GM18505 (cell line): ENCODE results near the gene CMTM6.

Experiments
- ATAC-seq: cut with Tn5 transposase; IDR thresholded peaks from one replicate; pipeline ENCODE4 v1.9.1; 2021; ENCODE audit not compliant: unreplicated experiment
- POLR2A ChIP-seq: IDR thresholded peaks from 4 replicates; pipeline ENCODE4 v1.6.1; 2011; ENCODE audit warnings: borderline replicate concordance; ENCODE audit not compliant: insufficient read depth, insufficient read length; ENCODE audit errors: extremely low read depth

The CMTM6 gene

DNA sequence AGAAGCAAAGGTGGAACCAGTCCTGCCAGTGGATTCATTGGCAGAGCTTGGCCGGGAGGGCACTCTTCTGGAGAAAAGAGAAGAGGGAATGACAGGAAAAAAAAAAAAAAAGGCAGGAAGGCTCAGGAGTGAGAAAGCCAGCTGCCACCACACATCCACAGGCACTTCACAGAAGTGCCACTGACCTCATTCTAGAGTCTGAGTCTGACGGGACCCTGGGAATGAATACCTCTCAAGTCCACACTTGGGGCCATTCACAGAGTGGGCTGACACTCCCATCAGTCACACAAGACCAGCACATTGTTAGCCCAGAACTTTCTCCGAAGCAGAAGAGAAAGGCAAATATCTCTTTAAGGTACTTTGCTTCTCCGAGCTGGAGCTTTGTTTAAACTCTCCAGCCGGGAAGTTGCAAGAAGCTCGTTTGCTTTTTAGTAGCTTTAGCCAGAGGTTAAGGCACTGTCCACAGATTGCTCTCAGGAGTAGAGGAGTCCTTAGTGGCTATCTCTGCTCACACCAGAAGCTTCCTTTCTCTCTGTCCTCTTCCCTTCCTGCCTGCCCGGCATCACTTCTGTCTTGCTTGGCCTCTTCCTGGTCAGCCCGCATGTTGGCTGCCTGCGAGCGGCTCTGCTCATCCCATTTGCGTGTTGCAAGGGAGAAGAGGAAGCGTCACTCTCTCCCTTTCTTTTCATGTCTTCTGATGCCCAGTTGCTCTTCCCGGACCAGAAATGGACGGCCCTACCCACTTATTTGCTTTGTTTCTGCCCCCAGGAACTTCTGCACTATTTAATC, 53.8 kb downstream of the CMTM6 start:
- TF ChIP-seq POLR2A, result no peak
- ATAC-seq, result no peak

DNA sequence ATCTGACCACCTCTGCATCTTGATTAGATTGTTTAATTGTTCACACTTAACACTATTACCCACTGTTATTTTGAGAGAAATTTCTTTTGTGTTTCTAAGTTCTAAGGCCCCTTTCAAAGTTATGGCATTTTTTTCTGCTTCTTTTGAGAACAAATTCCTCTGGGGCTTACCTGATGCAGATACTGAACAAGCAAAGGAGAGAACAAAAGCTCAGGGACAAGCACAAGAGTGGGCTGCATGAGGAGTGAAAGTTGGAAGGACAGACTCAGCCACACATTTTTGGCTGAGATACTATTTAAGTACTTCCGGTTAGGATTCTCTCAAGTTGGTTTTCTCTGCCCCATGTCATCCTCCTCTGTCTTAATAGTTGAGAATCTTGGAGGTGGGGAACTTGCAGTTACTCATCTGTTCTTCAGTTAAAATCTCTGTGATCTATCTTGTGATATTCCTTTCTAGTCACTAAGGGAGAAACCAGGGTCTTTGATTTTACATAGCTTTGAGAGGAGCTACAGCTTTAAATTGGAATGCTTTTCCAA, 54.7 kb downstream of the CMTM6 start:
- ATAC-seq, result no peak
- no peak for TF ChIP-seq POLR2A

DNA sequence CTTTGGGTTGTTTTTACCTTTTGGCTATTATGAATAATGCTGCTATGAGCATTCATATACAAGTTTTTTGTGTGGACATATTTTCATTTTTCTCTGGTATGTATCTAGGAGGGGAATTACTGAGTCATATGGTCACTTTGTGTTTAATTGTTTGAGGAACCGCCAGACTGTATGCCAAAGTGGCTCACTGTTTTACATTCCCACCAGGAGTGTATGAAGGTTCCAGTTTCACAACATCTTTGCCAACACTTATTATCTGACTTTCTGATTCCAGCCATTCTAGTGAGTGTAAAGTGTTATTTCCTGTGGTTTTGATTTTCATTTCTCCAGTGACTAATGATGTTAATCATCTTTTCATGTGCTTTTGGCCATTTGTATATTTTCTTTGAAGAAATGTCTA, 59.2 kb downstream of the CMTM6 start:
- no peak for TF ChIP-seq POLR2A
- no peak for ATAC-seq

DNA sequence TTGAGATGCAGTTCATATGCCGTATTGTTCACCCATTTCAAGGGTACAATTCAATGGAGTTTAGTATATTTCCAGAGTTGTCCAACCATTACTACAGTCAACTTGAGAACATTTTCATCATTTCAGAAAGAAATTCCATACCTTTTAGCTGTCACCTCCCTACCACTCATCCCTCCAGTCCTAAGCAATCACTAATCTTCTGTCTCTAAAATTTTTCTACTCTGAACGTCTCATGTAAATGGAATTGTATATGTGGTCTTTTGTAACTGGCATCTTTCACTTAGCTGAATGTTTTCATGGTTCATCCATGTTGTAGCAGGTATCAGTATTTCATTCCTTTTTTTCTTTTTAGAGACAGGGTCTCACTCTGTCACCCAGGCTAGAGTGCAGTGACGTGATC, 59.9 kb downstream of the CMTM6 start:
- ATAC-seq, result no peak
- no peak for TF ChIP-seq POLR2A

DNA sequence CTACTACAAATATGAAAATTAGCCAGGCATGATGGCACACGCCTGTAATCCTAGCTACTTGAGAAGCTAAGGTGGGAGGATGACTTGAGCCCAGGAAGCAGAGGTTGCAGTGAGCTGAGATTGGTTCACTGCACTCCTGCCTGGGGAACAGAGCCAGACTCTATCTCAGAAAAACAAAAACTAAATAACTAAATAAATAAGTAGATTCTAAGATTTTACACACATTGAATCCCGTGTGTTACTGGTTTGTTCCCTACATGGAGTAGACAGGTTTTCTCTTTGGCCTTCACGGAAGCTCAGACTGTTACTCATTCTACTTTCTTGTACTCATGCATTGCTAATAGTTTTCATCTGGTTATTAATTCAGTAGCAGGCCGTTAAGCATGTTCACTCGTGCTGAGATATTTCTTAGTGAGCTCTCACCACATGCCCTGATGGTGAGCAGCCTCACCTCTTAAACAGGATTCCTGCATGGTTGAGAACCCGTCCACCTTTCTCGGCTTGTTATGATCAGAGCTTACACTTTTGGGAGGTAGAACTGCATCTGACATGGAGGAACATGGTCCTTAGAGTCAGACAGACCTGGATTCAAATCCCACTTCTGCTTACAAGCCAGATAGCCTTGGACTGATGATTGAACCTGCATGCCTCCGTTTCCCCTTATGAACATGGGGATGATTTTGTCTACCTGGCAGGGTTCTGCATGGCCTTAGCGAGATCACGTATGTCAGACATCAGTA, 61.9 kb downstream of the CMTM6 start:
- ATAC-seq, result no peak
- no peak for TF ChIP-seq POLR2A

DNA sequence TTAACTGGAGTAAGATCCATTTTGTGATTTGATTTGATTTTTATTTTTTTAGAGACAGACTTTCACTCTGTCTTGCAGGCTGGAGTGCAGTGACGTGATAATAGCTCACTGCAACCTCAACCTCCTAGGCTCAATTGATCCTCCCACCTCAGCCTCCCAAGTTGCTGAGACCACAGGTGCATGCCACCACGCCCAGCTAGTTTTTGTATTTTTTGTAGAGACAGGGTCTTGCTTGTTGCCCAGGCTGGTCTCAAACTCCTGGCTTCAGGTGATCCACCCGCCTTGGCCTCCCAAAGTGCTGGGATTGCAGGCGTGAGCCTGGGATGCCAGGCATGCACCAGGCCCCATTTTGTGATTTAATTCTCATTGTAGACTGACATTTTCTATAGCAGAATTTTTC, 63.2 kb downstream of the CMTM6 start:
- peak; percentile 26 for ATAC-seq

DNA sequence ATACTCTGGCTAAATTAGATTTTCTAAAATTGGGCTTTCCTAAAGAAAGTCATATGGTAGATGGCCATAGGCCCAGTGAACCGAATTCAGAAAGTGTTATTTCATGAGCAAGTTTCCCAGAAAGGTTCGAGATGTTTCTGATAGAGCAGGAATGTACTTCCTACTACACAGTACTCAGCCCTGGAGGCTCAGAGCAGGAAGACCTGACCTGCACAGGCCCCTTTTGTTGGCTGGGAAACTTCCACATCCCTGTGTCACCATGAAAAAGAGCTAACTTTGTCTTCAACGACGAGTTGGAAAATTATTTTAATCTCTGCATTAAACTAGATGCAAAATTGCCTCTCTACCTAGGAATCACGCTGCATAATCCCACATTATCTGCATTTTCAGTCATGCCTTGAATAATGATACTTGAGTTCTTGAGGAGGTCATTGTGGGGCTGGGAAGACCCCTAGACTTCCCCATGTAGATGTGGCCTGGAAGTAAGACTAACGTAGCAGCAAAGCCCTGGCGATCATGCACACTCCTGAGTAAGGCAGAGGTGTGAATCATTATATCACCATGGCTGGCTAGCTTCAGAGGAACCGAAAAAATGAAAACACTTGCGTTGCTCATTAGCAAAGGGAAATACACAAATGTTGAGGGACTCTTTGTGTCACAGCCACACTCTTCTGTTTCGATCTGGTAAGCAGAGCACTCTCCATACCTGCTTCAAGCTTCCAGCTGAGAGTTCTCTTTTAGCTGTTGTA, 63.9 kb downstream of the CMTM6 start:
- ATAC-seq, result peak; percentile 94
- TF ChIP-seq POLR2A, result no peak

DNA sequence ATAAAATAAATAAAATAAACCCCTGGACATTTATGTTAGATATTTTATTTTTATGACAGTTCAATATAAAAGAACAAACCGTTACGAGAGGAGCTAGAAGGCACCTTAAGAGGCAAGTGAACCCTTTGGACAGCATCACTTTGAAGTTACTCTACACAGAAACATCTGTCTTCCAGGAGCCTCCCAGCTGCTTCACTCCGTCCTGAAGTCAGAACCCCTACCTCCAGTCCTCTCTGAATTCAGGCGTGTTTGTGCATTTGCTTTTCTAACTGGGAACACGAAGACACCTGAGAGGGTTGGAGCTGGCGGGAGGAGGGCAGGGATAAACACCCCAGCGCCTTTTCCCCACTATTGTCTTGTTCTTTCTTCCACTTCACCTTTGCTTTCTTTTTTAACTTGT, 64.8 kb downstream of the CMTM6 start:
- no peak for ATAC-seq
- TF ChIP-seq POLR2A, result no peak

DNA sequence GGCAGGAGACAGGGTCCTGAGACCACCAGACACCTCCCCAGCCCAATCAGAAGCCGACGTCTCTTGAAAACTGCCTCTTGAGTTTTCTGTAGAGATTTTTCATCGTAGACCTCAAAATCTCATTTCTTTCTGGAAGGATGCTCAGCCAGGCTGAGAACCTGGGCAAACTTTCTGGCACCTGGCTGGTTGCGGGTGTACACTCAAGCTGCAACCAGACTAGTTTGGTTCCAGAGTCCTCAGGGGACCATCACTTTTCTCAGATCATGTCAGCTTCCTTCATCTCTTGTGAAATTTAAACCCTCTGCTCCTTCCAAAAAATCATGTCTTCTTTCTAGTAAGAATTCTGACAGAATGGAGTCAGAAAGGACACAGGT, 65.8 kb downstream of the CMTM6 start:
- TF ChIP-seq POLR2A, result no peak
- no peak for ATAC-seq

DNA sequence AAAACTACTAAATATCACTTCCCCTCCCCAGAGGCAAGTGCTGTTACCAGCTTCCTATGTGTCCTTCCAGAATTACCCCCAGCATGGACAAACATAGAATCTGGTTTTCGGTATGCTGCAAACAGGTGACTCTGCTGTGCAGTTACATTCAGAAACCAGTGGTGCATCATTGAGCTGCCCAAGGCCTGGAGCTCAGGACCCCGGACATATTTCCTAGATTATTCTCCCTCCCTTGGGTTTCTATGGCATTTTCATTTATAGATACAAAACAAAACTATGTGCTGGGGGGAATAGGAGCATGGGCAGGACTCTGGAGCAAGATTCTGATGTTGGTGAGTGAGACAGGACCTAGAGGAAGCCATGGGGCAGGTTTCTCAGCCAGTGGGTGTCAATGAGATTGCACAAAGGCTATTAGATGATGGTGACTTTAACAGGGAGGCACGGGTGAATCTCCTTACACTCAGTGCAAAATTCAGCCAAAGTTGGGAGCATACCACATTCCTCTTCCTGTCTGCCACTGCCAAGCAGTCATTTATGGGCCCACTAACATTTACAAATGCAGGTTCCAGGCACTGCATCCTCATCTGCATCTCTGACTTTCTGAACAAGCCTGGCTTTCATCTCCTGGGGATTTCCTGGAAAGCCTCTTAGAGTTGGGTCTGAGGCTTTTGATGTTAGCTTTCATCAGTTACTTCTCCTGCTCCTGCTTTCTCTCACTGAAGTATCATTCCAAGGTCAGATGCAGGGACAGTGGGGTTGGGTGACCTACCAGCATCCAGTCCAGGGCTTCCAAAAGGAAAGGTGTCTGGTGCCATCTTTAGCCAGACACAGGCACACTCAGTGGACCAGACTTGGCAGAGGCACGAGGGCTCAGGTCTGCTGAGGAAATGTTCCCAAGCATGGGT, 66.5 kb downstream of the CMTM6 start:
- ATAC-seq, result no peak
- no peak for TF ChIP-seq POLR2A

DNA sequence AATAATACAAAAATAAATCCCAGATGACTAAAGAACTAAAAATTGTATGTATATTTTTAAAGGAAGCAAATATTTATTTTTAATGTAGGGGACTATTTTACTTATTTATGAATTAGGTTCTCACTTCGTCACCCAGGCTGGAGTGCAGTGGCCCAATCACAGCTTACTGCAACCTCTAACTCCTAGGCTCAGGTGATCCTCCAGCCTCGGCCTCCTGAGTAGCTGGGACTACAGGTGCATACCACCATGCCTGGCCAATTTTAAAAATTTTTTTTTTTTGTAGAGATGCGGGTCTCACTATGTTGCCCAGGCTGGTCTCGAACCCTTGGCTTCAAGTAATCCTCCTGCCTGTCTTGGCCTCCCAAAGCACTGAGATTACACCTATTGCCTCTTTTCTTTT, 68.4 kb downstream of the CMTM6 start:
- no peak for ATAC-seq
- TF ChIP-seq POLR2A, result no peak

DNA sequence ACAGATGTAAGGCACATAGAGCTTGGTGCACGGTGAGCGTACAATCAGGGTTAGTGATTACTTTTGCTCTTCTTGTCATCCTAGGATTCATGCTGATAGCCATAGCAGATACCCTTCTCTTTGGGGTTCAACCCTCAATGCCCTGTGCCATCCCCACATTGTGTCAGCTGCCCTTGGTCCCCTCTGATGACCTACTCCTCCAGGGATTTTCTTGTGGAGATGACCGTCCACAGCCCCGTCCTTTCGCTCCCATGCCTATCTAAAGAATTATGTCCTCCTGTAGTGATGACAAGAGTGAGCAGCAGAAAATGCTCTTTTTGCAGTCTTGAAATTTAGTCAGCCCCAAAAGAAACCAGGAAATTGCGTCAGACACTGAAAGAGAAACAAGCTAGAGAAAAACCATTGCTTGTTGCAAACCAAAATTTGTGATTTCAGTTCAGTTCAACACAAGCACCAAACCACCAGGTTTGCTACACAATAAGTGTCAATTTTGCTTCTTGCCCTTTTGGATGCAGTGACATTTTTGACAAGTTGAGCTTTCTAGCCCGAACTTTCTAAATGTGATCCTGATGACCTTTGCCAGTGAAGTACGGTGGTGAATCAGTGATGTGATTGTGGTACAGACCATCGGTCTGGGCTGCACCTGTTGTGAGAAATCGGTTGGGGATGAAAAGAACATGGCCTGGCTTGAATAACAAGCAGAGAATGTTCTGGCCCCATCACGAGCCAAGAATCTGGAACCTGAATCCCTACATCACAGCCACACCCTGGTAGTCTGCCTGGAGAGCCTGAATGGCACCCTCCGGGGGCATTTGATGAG, 69.7 kb downstream of the CMTM6 start:
- ATAC-seq, result no peak
- TF ChIP-seq POLR2A, result no peak
